Panc1 (cell line): ENCODE data around the gene KCNC1. TPM values are rescaled to one million over a fixed set of nuclear protein-coding genes. Genes with fewer than 3 reads are reported as not detected.

Experiments
- ATAC-seq: fragments of 200-7000 bp; cut with Tn5 transposase; 2 replicates; pipeline ENCODE4 v1.9.1; 2020; ENCODE audit warnings: mild to moderate bottlenecking, moderate library complexity
- BruUV-seq: library from RNA; stranded (reverse); fragments of 400-500 nt; replicated peaks from 2 replicates; lab custom pipeline; 2021; lab: Mats Ljungman, UMichigan
- CTCF ChIA-PET: fragments of 300-600 bp; sonication (Branson Sonifier 250); formaldehyde crosslinking; loops from one replicate; lab custom pipeline; 2022; ENCODE audit warnings: antibody characterized with exemption; lab: Charles Lee
- POLR2A ChIA-PET: fragments of 300-600 bp; sonication (Branson Sonifier 250); formaldehyde crosslinking; loops from one replicate; lab custom pipeline; 2022; ENCODE audit warnings: antibody characterized with exemption; lab: Charles Lee
- DNase-seq: peaks from one replicate; pipeline ENCODE4 v3.0.0-alpha.2; 2010; ENCODE audit warnings: low read depth, low spot score
- H3K27ac ChIP-seq: 2 replicates; pipeline ENCODE4 v1.5.1; 2011; ENCODE audit warnings: mild to moderate bottlenecking, low read length, inconsistent platforms
- H3K27me3 ChIP-seq: fragments of 200-500 bp; sonication (Bioruptor generic); 2 replicates; pipeline ENCODE4 v1.6.0; 2014; ENCODE audit warnings: low read length, inconsistent platforms; ENCODE audit not compliant: control insufficient read depth, insufficient read depth
- H3K36me3 ChIP-seq: fragments of 200-500 bp; sonication (Bioruptor generic); 2 replicates; pipeline ENCODE4 v1.5.1; 2014; ENCODE audit warnings: inconsistent platforms, mild to moderate bottlenecking, low read length, moderate library complexity; ENCODE audit not compliant: control insufficient read depth, insufficient read depth
- H3K4me1 ChIP-seq: 2 replicates; pipeline ENCODE4 v1.5.1; 2011; ENCODE audit warnings: inconsistent platforms, mild to moderate bottlenecking, low read length, moderate library complexity; ENCODE audit not compliant: control insufficient read depth, insufficient read depth
- H3K4me3 ChIP-seq, 2 experiments: 2 replicates each; pipeline ENCODE4 v1.5.1; 2011 to 2012; ENCODE audit warnings: low read depth in 2 of 2, low read length in 2 of 2, mild to moderate bottlenecking in 2 of 2, inconsistent platforms in 1 of 2, moderate library complexity in 1 of 2
- H3K9me3 ChIP-seq: fragments of 200-500 bp; sonication (Bioruptor generic); 2 replicates; pipeline ENCODE4 v1.5.1; 2014; ENCODE audit warnings: low read depth, mild to moderate bottlenecking, inconsistent platforms, low read length, moderate library complexity; ENCODE audit not compliant: control insufficient read depth, insufficient read depth
- CTCF ChIP-seq: fragments of 450-650 bp; IDR thresholded peaks from 2 replicates; pipeline ENCODE4 v1.5.1; 2017; ENCODE audit warnings: mild to moderate bottlenecking
- POLR2AphosphoS5 ChIP-seq: IDR thresholded peaks from 2 replicates; pipeline ENCODE4 v1.6.1; 2012; ENCODE audit warnings: mild to moderate bottlenecking, low read depth, low read length, moderate library complexity
- REST ChIP-seq, 2 experiments: IDR thresholded peaks; 2 replicates each; pipeline ENCODE4 v1.6.1; 2011 to 2012; ENCODE audit warnings: low read depth in 2 of 2, control low read depth in 1 of 2, low read length in 1 of 2, mild to moderate bottlenecking in 1 of 2, moderate library complexity in 1 of 2; ENCODE audit not compliant: insufficient read depth in 1 of 2
- SIN3A ChIP-seq: IDR thresholded peaks from 2 replicates; pipeline ENCODE4 v1.6.1; 2012; ENCODE audit warnings: low read depth, mild to moderate bottlenecking, low read length, moderate library complexity, borderline replicate concordance; ENCODE audit not compliant: insufficient read depth
- TCF7L2 ChIP-seq: IDR thresholded peaks from 2 replicates; pipeline ENCODE4 v1.6.1; 2011; ENCODE audit warnings: mild to moderate bottlenecking, low read depth, low read length, inconsistent platforms
- in situ Hi-C: cut with HindIII; loops from 2 replicates; pipeline ENCODE4 v1.10.0; 2016; ENCODE audit warnings: low sequenced_read_pairs, low pct_unique_long_range_greater_than_20kb
- intact Hi-C: fragments of 100-400 bp; cut with micrococcal nuclease; formaldehyde crosslinking; loops from one replicate; pipeline ENCODE4 v1.10.0; 2022; ENCODE audit not compliant: unreplicated experiment
- total RNA-seq: library from RNA; stranded (reverse); gene quantifications from one replicate; pipeline ENCODE4 v1.2.1, GENCODE V29; 2021; ENCODE audit not compliant: unreplicated experiment

The KCNC1 gene
- total RNA-seq, 1 experiment from 2014 or later = 0.95 TPM

- TF ChIP-seq TCF7L2 = no peak
- no peak for TF ChIP-seq SIN3A
- TF ChIP-seq CTCF = no peak
- TF ChIP-seq REST (IDR thresholded peaks at IDR 0.05; ENCODE audit: insufficient read depth in 1 of 2, low read depth in 2 of 2, low read length in 1 of 2) = no peak
- TF ChIP-seq POLR2AphosphoS5 = no peak
- Histone ChIP-seq H3K9me3 (no peaks in the 10 kb centered on the region), H3K27me3 (peaks cover 4% of the 10 kb centered on the region; the same call in 1 of the 2 replicates), H3K27ac (no peak overlapping the region), H3K36me3 (no peaks in the 10 kb centered on the region), H3K4me3 (no peak overlapping the region), H3K4me1 (no peaks in the 10 kb centered on the region)
- intact Hi-C loops (no loop called here), in situ Hi-C loops (no loop called here)
- DNase-seq (no peak), ATAC-seq (no peak)
- ChIA-PET POLR2A (no interaction called here), CTCF (no interaction called here)
- no TSS peak for BruUV-seq
Measured at GRCh38 chr11:17750801-17751165, 16.2 kb downstream of the KCNC1 start.

GRCh38 chr11:17751558-17751957 is 17.0 kb downstream of the KCNC1 start:
- H3K27me3 ChIP-seq = peaks cover 4% of the 10 kb centered on the region; the same call in 1 of the 2 replicates
- no peak for TF ChIP-seq CTCF
- no peak for TF ChIP-seq REST (IDR thresholded peaks at IDR 0.05; ENCODE audit: insufficient read depth in 1 of 2, low read depth in 2 of 2, low read length in 1 of 2)
- TF ChIP-seq SIN3A = no peak
- no peak for TF ChIP-seq TCF7L2
- TF ChIP-seq POLR2AphosphoS5 = no peak
- no peak overlapping the region for H3K4me3 ChIP-seq
- H3K9me3 ChIP-seq = no peaks in the 10 kb centered on the region
- no TSS peak for BruUV-seq
- no peaks in the 10 kb centered on the region for H3K4me1 ChIP-seq
- in situ Hi-C loops (no loop called here), intact Hi-C loops (no loop called here)
- ChIA-PET CTCF (interaction anchor here (0.9 to 1.2 kb wide), 2 partner anchors 21 to 153 kb away, joined by 3 to 5 read pairs; no protein-coding TSS in a partner anchor), POLR2A (no interaction called here)
- no peak for ATAC-seq
- H3K27ac ChIP-seq = no peak overlapping the region
- DNase-seq = no peak
- no peaks in the 10 kb centered on the region for H3K36me3 ChIP-seq
